Left colon (tissue), 2 donors: ENCODE results near the gene ARL8B. TPM values are rescaled to one million over a fixed set of nuclear protein-coding genes. Genes with fewer than 3 reads are reported as not detected.
"Not testable (repeated sequence)": the region's sequence is repeated elsewhere in the genome, so short reads cannot be mapped to it uniquely, and the experiment has no call there.

Experiments used
- ATAC-seq: fragments of 200-7000 bp; cut with Tn5 transposase; one replicate; pipeline ENCODE4 v1.9.1; 2020; ENCODE audit warnings: mild to moderate bottlenecking, moderate library complexity
- DNase-seq, 2 donors: peaks; one replicate each; pipeline ENCODE4 v3.0.0-alpha.2; 2020
- intact Hi-C, 2 donors: fragments of 100-400 bp; cut with DNase I in 1 of 2; cut with micrococcal nuclease in 1 of 2; formaldehyde crosslinking; loops; one replicate each; pipeline versions ENCODE4 v1.11.2 to v1.14.0; 2022; cut with DNase I, micrococcal nuclease
- total RNA-seq, 2 donors: library from RNA; stranded (reverse); fragmentation: NEBNext Ultra II Directional; extraction: Animal tissue kit (Norgen Biotek cat#: 25700); gene quantifications; one replicate each; pipeline ENCODE4 v1.2.1, GENCODE V29; 2021
- donor health status: DM: no; HTN: no; CAD: no.
- donor health status: DM: yes; HTN: yes; CAD: no.

ARL8B gene
- total RNA-seq, 2 donors from 2014 or later: 41.0 to 51.8 TPM

DNA sequence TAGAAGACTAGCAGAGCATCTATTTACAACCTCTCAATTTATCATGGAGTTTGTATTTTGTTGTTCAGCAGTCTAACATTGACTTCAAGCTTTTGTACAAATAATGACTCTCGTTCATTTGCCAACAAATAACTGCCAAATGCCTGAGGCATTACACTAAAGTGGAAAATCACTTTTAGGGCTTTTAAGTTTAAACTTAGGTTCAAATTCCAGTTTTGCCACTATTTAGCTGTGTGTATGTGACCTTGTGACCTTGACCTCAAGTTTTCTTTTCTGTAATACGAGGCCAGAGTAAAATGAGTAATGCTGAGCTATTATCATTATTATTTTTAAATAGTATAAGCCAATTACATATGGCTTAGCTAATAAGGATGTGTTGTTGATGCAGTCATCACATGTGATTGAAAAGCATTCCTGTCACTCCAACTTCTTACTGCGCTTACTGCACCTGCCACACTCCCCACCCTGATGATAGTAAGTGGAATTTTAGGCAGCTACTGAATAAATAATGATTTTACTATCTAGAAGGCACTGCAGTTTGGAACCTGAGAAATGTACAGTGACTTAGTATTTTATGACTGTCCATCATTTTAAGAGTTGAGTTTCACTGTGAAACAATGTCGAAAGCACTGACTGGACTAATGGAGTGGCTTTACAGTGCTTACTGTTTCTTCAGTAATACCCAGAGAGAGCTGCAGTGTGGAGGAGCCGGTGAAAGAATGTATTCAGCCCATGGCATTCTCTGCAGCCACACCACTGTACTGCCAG is 16.3 kb downstream of the ARL8B start:
- ATAC-seq: no peak
- no peak for DNase-seq
- intact Hi-C loops: no loop called here

- ATAC-seq (no peak), DNase-seq (no peak)
- intact Hi-C loops: no loop called here
Observed at GRCh38 chr3:5140230-5140621, 18.1 kb downstream of the ARL8B start.

DNA sequence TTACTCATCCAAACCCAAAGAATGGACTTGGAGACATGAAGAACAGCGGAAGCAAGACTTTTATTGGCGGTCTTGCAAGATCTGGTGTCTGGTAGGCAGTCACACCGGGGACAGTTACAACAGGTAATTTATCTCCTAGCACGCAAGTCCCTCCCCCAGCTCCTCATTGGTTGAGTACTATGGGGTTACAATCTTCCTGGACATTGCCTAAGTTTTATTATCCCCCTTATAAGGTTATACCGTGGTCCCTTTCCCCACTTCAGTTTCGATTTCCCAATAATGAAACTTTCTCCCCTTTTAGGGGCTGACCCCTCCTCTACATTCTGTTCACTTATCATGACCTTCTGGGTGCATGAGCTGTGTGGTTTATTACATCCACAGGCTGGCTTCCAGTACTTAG is 18.7 kb downstream of the ARL8B start:
- no peak for ATAC-seq
- intact Hi-C loops: no loop called here
- no peak for DNase-seq

DNA sequence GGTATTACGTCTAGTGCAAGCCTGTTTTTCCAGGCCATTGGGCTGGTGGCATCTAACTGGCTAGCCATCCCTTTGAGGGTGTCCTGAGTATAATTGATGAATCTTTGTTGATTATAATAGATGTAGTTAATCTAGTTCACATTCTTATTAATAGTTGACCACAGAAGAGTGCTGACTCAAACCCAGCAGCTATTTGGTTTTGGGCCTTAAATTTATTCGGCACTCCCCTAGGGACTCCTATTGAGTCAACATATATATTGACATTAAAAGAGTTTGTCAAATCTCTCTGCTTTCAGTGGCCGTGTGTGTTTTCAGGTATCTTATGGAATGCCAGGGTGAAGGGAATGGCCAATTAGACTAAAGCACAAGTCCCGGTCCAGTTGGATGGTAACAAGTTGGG is 19.7 kb downstream of the ARL8B start:
- intact Hi-C loops: no loop called here
- ATAC-seq (no peak), DNase-seq (no peak)

DNA sequence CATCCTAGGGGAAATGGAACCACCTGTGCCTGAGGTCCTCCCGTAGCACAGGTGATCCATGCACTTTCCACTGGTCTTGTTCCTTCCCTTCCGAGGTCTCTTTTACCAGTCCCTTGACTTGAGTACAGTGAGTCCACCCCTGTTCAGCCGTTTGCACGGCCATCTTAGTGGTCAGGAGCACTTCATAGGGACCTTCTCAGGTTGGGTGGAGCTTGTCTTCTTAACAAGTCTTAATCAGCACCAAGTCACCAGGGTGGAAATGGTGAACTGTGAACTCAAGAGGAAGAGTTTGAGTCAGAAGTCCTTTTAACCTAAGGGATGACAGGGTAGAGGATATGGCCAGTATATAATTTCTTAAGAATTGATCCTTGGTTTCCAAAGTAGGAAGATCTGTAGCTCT is 21.4 kb downstream of the ARL8B start:
- intact Hi-C loops: no loop called here
- ATAC-seq: peak; percentile 38

DNA sequence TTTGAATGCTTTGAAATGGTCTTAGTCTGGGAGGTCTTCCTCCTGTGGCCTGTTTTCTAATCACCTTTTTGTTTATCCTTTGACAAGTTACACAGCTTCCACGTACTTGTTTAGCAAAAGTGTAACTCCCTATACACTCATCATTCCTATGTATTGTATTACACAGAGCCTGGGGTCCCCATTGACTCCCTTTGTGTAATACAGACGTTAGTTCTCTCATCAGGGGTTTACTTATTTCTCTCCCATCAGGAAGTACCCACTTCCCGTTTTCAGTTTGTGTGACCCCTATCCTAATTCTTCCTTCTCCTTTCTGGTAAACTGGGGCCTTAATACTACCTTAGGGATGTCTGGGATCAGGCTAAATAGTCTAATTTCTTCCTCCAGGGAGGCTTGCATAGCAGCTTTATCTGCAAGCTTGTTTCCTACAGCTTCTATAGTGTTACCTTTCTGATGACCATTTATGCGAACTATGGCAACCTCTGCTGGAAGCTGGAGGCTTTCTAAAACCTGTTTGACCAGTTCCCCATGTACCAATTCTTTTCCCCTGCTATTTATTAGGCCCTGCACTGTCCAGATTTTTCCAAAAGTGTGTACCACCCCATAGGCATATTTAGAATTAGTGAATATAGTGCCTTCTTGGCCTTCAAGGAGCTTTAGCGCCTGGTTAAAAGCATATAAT is 22.4 kb downstream of the ARL8B start:
- DNase-seq (no peak), ATAC-seq (no peak)
- intact Hi-C loops: no loop called here

More for the DNA sequence above, 21.4 kb downstream of the ARL8B start:
- DNase-seq: no peak

GRCh38 chr3:5145120-5145519 is 23.0 kb downstream of the ARL8B start:
- intact Hi-C loops: no loop called here
- ATAC-seq: no peak
- DNase-seq: no peak

GRCh38 chr3:5147152-5147551 is 25.1 kb downstream of the ARL8B start:
- not testable (repeated sequence) for ATAC-seq

GRCh38 chr3:5149306-5149880 is 27.3 kb downstream of the ARL8B start:
- DNase-seq (no peak), ATAC-seq (no peak)
- intact Hi-C loops: no loop called here

More at GRCh38 chr3:5147152-5147551, 25.1 kb downstream of the ARL8B start:
- intact Hi-C loops, DNase-seq: not testable (repeated sequence)

GRCh38 chr3:5151586-5151985 is 29.5 kb downstream of the ARL8B start:
- intact Hi-C loops: no loop called here
- ATAC-seq (no peak), DNase-seq (no peak)

GRCh38 chr3:5153074-5153473 is 31.0 kb downstream of the ARL8B start:
- ATAC-seq (no peak), DNase-seq (no peak)
- intact Hi-C loops: no loop called here

- no peak for ATAC-seq
- DNase-seq: no peak
- intact Hi-C loops: no loop called here
Observed at GRCh38 chr3:5155241-5155640, 33.1 kb downstream of the ARL8B start.

DNA sequence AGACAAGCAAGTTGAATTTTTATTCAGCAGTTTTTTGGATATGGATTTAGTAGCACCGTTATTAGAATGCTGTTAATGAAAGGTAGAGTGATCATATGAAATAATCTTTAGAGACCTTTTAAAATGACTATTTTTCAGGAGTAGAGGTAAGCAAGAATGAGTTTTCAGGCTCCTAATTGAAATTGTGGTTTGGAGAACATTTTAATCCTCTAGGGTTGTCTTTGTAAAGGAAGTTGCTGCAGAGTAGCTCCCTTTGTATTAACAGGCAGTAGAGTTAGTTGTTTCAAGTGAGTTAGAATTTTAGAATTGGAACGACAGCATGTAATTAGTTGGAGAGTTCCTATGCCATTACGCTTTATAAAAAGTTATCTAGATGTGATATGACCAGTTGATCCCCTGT is 38.2 kb downstream of the ARL8B start:
- intact Hi-C loops: no loop called here
- no peak for ATAC-seq
- no peak for DNase-seq

- intact Hi-C loops: no loop called here
- no peak for ATAC-seq
- no peak for DNase-seq
Observed at GRCh38 chr3:5160940-5161858, 39.1 kb downstream of the ARL8B start.

GRCh38 chr3:5162102-5162501 is 40.0 kb downstream of the ARL8B start:
- DNase-seq (no peak), ATAC-seq (no peak)
- intact Hi-C loops: no loop called here

DNA sequence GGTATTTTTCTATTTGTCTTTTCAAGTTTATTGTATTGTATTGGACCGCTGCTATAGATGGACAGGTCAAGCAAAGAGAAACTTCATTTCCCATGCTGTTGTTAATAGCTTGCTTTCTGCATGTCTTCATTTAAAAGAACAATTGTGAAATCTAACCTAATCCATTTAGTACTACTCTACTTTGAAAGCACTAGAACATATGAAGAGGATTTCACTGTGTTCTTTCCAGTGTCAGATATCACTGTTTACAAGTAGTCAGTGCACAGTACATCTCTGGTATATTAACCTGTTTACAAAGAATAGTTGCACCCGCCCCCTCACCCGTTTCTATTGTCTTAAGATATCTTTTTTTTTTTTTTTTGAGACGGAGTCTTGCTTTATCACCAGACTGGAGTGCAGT is 43.6 kb downstream of the ARL8B start:
- no peak for ATAC-seq
- intact Hi-C loops: no loop called here
- no peak for DNase-seq

DNA sequence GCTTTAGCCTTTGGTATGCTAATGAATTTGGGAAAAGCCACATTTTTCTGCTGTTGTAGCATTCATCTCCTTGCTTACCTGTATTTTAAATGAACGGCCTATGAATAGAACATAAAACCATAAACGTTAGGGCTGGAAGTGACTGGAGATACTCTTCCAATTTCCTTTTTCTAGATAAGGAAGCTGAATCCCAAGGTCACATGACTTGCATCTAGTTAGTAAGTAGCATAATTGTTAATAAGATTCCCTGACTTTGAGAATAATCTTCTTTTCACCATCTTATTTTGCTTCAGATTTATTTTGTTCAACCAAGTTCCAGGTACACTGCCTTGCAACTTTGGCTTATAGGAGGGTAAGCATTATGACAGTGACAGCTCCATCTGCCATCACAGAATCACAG is 44.8 kb downstream of the ARL8B start:
- intact Hi-C loops: no loop called here
- DNase-seq: no peak
- no peak for ATAC-seq

DNA sequence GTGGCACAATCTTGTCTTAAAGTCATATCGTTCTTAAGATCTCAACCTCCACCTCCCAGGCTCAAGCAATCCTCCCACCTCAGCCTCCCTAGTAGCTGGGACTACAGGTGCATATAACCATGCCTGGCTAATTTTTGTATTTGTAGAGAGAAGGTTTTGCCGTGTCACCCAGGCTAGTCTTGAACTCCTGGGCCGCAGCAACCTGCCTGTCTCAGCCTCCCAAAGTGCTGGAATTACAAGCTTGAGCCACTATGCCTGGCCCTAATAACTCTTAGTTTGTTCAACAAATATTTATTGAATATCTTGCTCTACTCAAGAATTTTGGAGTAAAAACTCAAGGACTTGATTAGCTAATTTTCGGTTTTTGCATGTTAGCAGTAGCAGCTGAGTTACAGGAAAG is 46.0 kb downstream of the ARL8B start:
- DNase-seq: no peak
- no peak for ATAC-seq
- intact Hi-C loops: no loop called here

- intact Hi-C loops: no loop called here
- DNase-seq (no peak), ATAC-seq (no peak)
Observed at GRCh38 chr3:5169807-5170206, 47.7 kb downstream of the ARL8B start.
